GM12864 (cell line): ENCODE data around the gene DYNLRB1.

Experiments used
- DNase-seq: peaks from one replicate; pipeline ENCODE4 v3.0.0-alpha.2; 2011; ENCODE audit warnings: low read depth
- H3K4me3 ChIP-seq: 2 replicates; pipeline ENCODE4 v1.5.1; 2011; ENCODE audit warnings: mild to moderate bottlenecking, low read depth, low read length, control low read depth
- CTCF ChIP-seq: IDR thresholded peaks from 2 replicates; pipeline ENCODE4 v1.5.1; 2011; ENCODE audit warnings: low read depth, mild to moderate bottlenecking, moderate library complexity, low read length, control low read depth, inconsistent platforms; ENCODE audit errors: missing control alignments

DYNLRB1 gene

GRCh38 chr20:34578521-34578920 is 62.3 kb downstream of the DYNLRB1 start:
- no peak overlapping the region for H3K4me3 ChIP-seq
- no peak for DNase-seq
- TF ChIP-seq CTCF: no peak

- H3K4me3 ChIP-seq: no peak overlapping the region
- no peak for TF ChIP-seq CTCF
- DNase-seq: no peak
Measured at GRCh38 chr20:34579191-34579978, 63.2 kb downstream of the DYNLRB1 start.

- no peak overlapping the region for H3K4me3 ChIP-seq
- peak; percentile 72 for DNase-seq
- TF ChIP-seq CTCF: no peak
Measured at GRCh38 chr20:34579979-34580940, 64.0 kb downstream of the DYNLRB1 start.

GRCh38 chr20:34581341-34582184 is 65.3 kb downstream of the DYNLRB1 start:
- no peak for TF ChIP-seq CTCF
- no peak overlapping the region for H3K4me3 ChIP-seq
- DNase-seq: no peak

- H3K4me3 ChIP-seq: no peak overlapping the region
- no peak for DNase-seq
- no peak for TF ChIP-seq CTCF
Measured at GRCh38 chr20:34582221-34582620, 66.0 kb downstream of the DYNLRB1 start.

GRCh38 chr20:34582911-34583310 is 66.7 kb downstream of the DYNLRB1 start:
- no peak overlapping the region for H3K4me3 ChIP-seq
- DNase-seq: no peak
- TF ChIP-seq CTCF: no peak
